ENCODE measurements around the gene SDK1. TPM values are rescaled to one million over a fixed set of nuclear protein-coding genes. Genes with fewer than 3 reads are reported as not detected.

The SDK1 gene
- total RNA-seq, 3 donors from 2014 or later (not counting 1 experiment from before 2014, with no cell fraction given), result 0.05 to 0.11 TPM; not detected in 1

DNA sequence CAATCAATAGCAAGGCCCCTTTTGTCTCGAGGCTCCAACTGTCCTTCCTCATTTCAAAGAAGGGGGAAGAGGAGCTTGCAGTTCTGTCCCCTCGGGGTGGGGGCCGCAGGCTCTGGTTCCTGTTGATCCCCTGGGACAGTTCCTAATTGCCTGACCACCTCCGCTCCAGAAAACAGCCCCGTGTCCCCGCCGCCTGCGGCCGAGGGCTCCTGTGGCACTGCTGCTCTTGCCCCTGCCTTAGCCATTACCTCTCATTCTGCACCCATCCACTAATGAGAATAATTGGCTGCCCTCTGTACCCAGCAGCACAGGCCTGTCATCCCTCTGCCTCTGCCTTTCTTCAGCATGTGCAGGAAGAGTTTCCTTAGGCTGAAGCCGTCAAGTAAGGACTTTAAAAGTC is 712.7 kb downstream of the SDK1 start:
- WGBS (ENCODE audit: insufficient coverage), result 54% methylated on average over 10 of the region's 10 CpGs
- Histone ChIP-seq H3K36me3 (ENCODE audit: control insufficient read depth, insufficient read depth, low read length) (no peaks in the 10 kb centered on the region), H3K27me3 (ENCODE audit: control insufficient read depth, insufficient read depth, low read length) (no peaks in the 10 kb centered on the region), H3K4me1 (ENCODE audit: control insufficient read depth, insufficient read depth, low read length) (no peaks in the 10 kb centered on the region), H3K4me3 (ENCODE audit: low read length) (no peak overlapping the region), H3K27ac (ENCODE audit: low read length) (no peak overlapping the region), H3K9me3 (ENCODE audit: control insufficient read depth, insufficient read depth, low read length) (no peaks in the 10 kb centered on the region)
- Mint-ChIP-seq H3K27me3 (ENCODE audit: low read depth in 2 of 2) (peaks cover 10 to 31% of the 10 kb centered on the region in 2 donors), H3K9me3 (peaks cover 2 to 4% of the 10 kb centered on the region in 2 donors), H3K27ac (no peak overlapping the region), H3K4me3 (no peak overlapping the region), H3K4me1 (no peaks in the 10 kb centered on the region), H3K36me3 (no peaks in the 10 kb centered on the region)
- no peak for DNase-seq
- intact Hi-C loops (cut with micrococcal nuclease), result no loop called here
- no peak for ATAC-seq
- no peak for TF ChIP-seq CTCF (IDR thresholded peaks at IDR 0.05)

DNA sequence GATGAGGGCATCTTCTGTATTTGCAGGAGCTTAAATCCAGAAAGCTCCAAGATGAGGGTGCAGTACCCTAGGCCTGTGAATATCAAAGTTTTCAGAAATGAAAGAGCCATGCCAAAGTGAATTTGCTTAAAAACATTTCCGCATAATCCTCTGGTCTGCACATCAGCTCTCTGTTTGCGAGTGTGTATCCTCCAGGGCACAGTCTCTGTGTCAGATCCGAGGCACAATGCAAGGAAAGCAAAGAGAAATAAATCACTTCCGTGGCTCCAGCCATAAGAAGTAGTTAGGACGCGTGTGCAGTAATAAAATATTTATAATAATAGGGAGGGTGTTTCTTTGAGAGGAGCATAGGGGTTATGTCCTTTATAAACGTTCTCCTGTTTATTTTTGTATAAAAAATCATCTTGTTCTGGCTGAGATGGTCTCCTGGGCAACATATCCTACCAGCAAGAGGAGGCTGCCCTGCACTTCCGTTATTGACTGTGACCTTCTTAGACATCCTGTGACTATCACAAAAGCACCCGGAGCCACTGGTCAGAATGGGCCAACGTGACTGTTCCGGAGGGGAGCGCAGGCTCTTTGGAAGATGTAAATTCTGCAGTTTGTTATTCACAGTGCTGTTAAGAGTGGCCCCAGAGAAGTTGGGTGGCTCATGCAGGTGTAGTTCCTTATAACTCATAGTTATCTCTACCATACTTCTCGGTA is 713.4 kb downstream of the SDK1 start:
- no peak for ATAC-seq
- H3K27ac Mint-ChIP-seq, result no peak overlapping the region
- H3K9me3 ChIP-seq (ENCODE audit: control insufficient read depth, insufficient read depth, low read length), result no peaks in the 10 kb centered on the region
- H3K27me3 ChIP-seq (ENCODE audit: control insufficient read depth, insufficient read depth, low read length), result no peaks in the 10 kb centered on the region
- no peak for TF ChIP-seq CTCF (IDR thresholded peaks at IDR 0.05)
- no peaks in the 10 kb centered on the region for H3K36me3 ChIP-seq (ENCODE audit: control insufficient read depth, insufficient read depth, low read length)
- no peak overlapping the region for H3K4me3 Mint-ChIP-seq
- no peaks in the 10 kb centered on the region for H3K36me3 Mint-ChIP-seq
- WGBS (ENCODE audit: insufficient coverage), result 68% methylated on average over 12 of the region's 13 CpGs
- H3K27me3 Mint-ChIP-seq (ENCODE audit: low read depth in 2 of 2), result peaks cover 10 to 28% of the 10 kb centered on the region in 2 donors
- H3K4me3 ChIP-seq (ENCODE audit: low read length), result no peak overlapping the region
- H3K9me3 Mint-ChIP-seq, result peaks cover 2 to 4% of the 10 kb centered on the region in 2 donors
- H3K4me1 ChIP-seq (ENCODE audit: control insufficient read depth, insufficient read depth, low read length), result no peaks in the 10 kb centered on the region
- no peak for DNase-seq
- intact Hi-C loops (cut with micrococcal nuclease), result no loop called here
- no peak overlapping the region for H3K27ac ChIP-seq (ENCODE audit: low read length)
- H3K4me1 Mint-ChIP-seq, result no peaks in the 10 kb centered on the region

- Histone ChIP-seq H3K4me3 (ENCODE audit: low read length) (no peak overlapping the region), H3K36me3 (ENCODE audit: control insufficient read depth, insufficient read depth, low read length) (no peaks in the 10 kb centered on the region), H3K4me1 (ENCODE audit: control insufficient read depth, insufficient read depth, low read length) (no peaks in the 10 kb centered on the region), H3K27me3 (ENCODE audit: control insufficient read depth, insufficient read depth, low read length) (no peaks in the 10 kb centered on the region), H3K27ac (ENCODE audit: low read length) (no peak overlapping the region), H3K9me3 (ENCODE audit: control insufficient read depth, insufficient read depth, low read length) (peaks cover 3% of the 10 kb centered on the region)
- Mint-ChIP-seq H3K4me1 (no peaks in the 10 kb centered on the region), H3K9me3 (peaks cover 2 to 4% of the 10 kb centered on the region in 2 donors), H3K4me3 (no peak overlapping the region), H3K27me3 (ENCODE audit: low read depth in 2 of 2) (peaks cover 13 to 28% of the 10 kb centered on the region in 2 donors), H3K36me3 (no peaks in the 10 kb centered on the region), H3K27ac (no peak overlapping the region)
- WGBS (ENCODE audit: insufficient coverage), result 92% methylated on average over 8 of the region's 8 CpGs
- intact Hi-C loops (cut with micrococcal nuclease), result no loop called here
- no peak for ATAC-seq
- no peak for TF ChIP-seq CTCF (IDR thresholded peaks at IDR 0.05)
- no peak for DNase-seq
Observed at GRCh38 chr7:4015371-4015770, 714.3 kb downstream of the SDK1 start.

- WGBS (ENCODE audit: insufficient coverage), result 94% methylated on average over 10 of the region's 10 CpGs
- H3K9me3 Mint-ChIP-seq, result peaks cover 2 to 4% of the 10 kb centered on the region in 2 donors
- H3K36me3 Mint-ChIP-seq, result no peaks in the 10 kb centered on the region
- ATAC-seq (no peak), DNase-seq (no peak)
- no peak overlapping the region for H3K27ac ChIP-seq (ENCODE audit: low read length)
- no peak overlapping the region for H3K4me3 Mint-ChIP-seq
- no peak overlapping the region for H3K4me3 ChIP-seq (ENCODE audit: low read length)
- no peak overlapping the region for H3K27ac Mint-ChIP-seq
- peaks cover 16 to 28% of the 10 kb centered on the region in 2 donors for H3K27me3 Mint-ChIP-seq (ENCODE audit: low read depth in 2 of 2)
- peaks cover 3% of the 10 kb centered on the region for H3K9me3 ChIP-seq (ENCODE audit: control insufficient read depth, insufficient read depth, low read length)
- intact Hi-C loops (cut with micrococcal nuclease), result no loop called here
- no peaks in the 10 kb centered on the region for H3K36me3 ChIP-seq (ENCODE audit: control insufficient read depth, insufficient read depth, low read length)
- no peaks in the 10 kb centered on the region for H3K4me1 Mint-ChIP-seq
- H3K4me1 ChIP-seq (ENCODE audit: control insufficient read depth, insufficient read depth, low read length), result no peaks in the 10 kb centered on the region
- TF ChIP-seq CTCF (IDR thresholded peaks at IDR 0.05), result no peak
- no peaks in the 10 kb centered on the region for H3K27me3 ChIP-seq (ENCODE audit: control insufficient read depth, insufficient read depth, low read length)
Observed at GRCh38 chr7:4015996-4016395, 714.9 kb downstream of the SDK1 start.
